NK-92 treated with Interleukin-12 subunit alpha and Interleukin-12 subunit beta, amount 100 ng/mL, for 24 hours (cell line): ENCODE measurements around the gene OPHN1.

Experiments used
- DNase-seq: peaks from one replicate; lab custom pipeline; 2025; lab: John Stamatoyannopoulos, UW

The OPHN1 gene

GRCh38 chrX:68061206-68061535 is 372.1 kb downstream of the OPHN1 start:
- DNase-seq, result no peak

- no peak for DNase-seq
Observed at GRCh38 chrX:68060506-68061205, 372.6 kb downstream of the OPHN1 start.

- DNase-seq, result no peak
Observed at GRCh38 chrX:68059469-68059868, 373.8 kb downstream of the OPHN1 start.

- DNase-seq, result no peak
Observed at GRCh38 chrX:68049466-68049865, 383.8 kb downstream of the OPHN1 start.

GRCh38 chrX:68048774-68049173 is 384.5 kb downstream of the OPHN1 start:
- DNase-seq, result no peak

- DNase-seq, result no peak
Observed at GRCh38 chrX:68045008-68045577, 388.2 kb downstream of the OPHN1 start.

GRCh38 chrX:68043713-68044438 is 389.4 kb downstream of the OPHN1 start:
- DNase-seq, result no peak

- no peak for DNase-seq
Observed at GRCh38 chrX:68041110-68041509, 392.2 kb downstream of the OPHN1 start.

- DNase-seq, result no peak
Observed at GRCh38 chrX:68018248-68019203, 414.8 kb downstream of the OPHN1 start.

- no peak for DNase-seq
Observed at GRCh38 chrX:67998540-67998939, 434.8 kb downstream of the OPHN1 start.
